Stromal cell of bone marrow (primary cell): ENCODE results near the gene ARHGAP18.

Source experiments
- DNase-seq: peaks from one replicate; pipeline ENCODE4 v3.0.0-alpha.2; 2012; ENCODE audit warnings: low read depth

The ARHGAP18 gene

GRCh38 chr6:129709769-129710449, at the start of gene ARHGAP18:
ARHGAP18 (minus strand) TSS chr6:129710177; CDS start chr6:129710136, 41 bp downstream.
- peak; percentile 91 for DNase-seq

- no peak for DNase-seq
Measured at GRCh38 chr6:129755787-129756186, 45.8 kb upstream of the ARHGAP18 start.

- no peak for DNase-seq
Measured at GRCh38 chr6:129754750-129755149, 44.8 kb upstream of the ARHGAP18 start.

GRCh38 chr6:129753422-129753821, 43.4 kb upstream of the ARHGAP18 start:
- no peak for DNase-seq

- no peak for DNase-seq
Measured at GRCh38 chr6:129751384-129751783, 41.4 kb upstream of the ARHGAP18 start.

- DNase-seq: no peak
Measured at GRCh38 chr6:129750360-129750759, 40.4 kb upstream of the ARHGAP18 start.

GRCh38 chr6:129749749-129750120, 39.8 kb upstream of the ARHGAP18 start:
- DNase-seq: peak; percentile 41

GRCh38 chr6:129748901-129749748, 39.1 kb upstream of the ARHGAP18 start:
- DNase-seq: peak; percentile 42

- DNase-seq: no peak
Measured at GRCh38 chr6:129748212-129748900, 38.4 kb upstream of the ARHGAP18 start.

GRCh38 chr6:129747588-129748112, 37.7 kb upstream of the ARHGAP18 start:
- DNase-seq: no peak

- DNase-seq: no peak
Measured at GRCh38 chr6:129744880-129745237, 34.9 kb upstream of the ARHGAP18 start.

- peak; percentile 83 for DNase-seq
Measured at GRCh38 chr6:129744201-129744879, 34.4 kb upstream of the ARHGAP18 start.

GRCh38 chr6:129740013-129740412, 30.0 kb upstream of the ARHGAP18 start:
- no peak for DNase-seq

GRCh38 chr6:129736105-129736504, 26.1 kb upstream of the ARHGAP18 start:
- no peak for DNase-seq

- no peak for DNase-seq
Measured at GRCh38 chr6:129733290-129733689, 23.3 kb upstream of the ARHGAP18 start.

- no peak for DNase-seq
Measured at GRCh38 chr6:129732542-129732941, 22.6 kb upstream of the ARHGAP18 start.

GRCh38 chr6:129732034-129732433, 22.1 kb upstream of the ARHGAP18 start:
- DNase-seq: no peak

GRCh38 chr6:129731428-129731827, 21.5 kb upstream of the ARHGAP18 start:
- DNase-seq: no peak

- no peak for DNase-seq
Measured at GRCh38 chr6:129730477-129731165, 20.6 kb upstream of the ARHGAP18 start.

GRCh38 chr6:129726650-129727049, 16.7 kb upstream of the ARHGAP18 start:
- no peak for DNase-seq

GRCh38 chr6:129725341-129725740, 15.4 kb upstream of the ARHGAP18 start:
- no peak for DNase-seq
